ENCODE data around the gene FXR2. TPM values are rescaled to one million over a fixed set of nuclear protein-coding genes. Genes with fewer than 3 reads are reported as not detected.
A peak's percentile ranks its signal among the peaks of the same experiment; 100 is the strongest.

FXR2 gene
- total and polyA plus RNA-seq, 10 of the 15 experiments (the other 5 are each of a cell fraction or from before 2014, with no cell fraction given), result 1.6 to 33.3 (median 22.0) TPM

DNA sequence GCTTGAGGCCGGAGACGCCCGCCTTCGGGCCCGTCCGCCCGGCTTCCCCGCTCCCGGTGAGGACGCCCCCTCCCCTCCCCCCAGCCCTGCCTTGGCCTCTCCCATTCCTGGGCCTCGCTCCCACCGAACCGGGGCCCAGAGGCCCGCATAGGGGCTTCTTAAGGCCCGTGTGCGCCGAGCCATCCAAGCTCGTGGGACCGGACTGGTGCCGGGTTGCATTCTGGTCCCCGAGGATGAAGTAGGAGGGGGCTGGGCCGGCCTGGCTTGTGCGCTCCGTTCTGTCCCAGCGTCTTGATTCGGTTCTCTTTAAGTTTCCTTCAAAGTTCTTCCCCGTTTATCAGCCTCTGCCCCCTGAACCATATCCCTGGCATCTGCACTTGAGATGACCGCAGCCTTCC is 52.5 kb downstream of the FXR2 start (continued):
- TF ChIP-seq FOS (IDR thresholded peaks at IDR 0.05; ENCODE audit: borderline replicate concordance, extremely low read depth, insufficient read length), result no peak
- no peak for TF ChIP-seq IKZF1 (conservative IDR thresholded peaks at IDR 0.05)
- no peak for TF ChIP-seq SUZ12 (IDR thresholded peaks at IDR 0.05; ENCODE audit: unreplicated experiment)
- no peak for TF ChIP-seq TCF7 (IDR thresholded peaks at IDR 0.05; ENCODE audit: borderline replicate concordance)
- TF ChIP-seq, protein P1, sequence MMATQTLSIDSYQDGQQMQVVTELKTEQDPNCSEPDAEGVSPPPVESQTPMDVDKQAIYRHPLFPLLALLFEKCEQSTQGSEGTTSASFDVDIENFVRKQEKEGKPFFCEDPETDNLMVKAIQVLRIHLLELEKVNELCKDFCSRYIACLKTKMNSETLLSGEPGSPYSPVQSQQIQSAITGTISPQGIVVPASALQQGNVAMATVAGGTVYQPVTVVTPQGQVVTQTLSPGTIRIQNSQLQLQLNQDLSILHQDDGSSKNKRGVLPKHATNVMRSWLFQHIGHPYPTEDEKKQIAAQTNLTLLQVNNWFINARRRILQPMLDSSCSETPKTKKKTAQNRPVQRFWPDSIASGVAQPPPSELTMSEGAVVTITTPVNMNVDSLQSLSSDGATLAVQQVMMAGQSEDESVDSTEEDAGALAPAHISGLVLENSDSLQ (IDR thresholded peaks at IDR 0.05), result no peak
- TF ChIP-seq, protein P2, sequence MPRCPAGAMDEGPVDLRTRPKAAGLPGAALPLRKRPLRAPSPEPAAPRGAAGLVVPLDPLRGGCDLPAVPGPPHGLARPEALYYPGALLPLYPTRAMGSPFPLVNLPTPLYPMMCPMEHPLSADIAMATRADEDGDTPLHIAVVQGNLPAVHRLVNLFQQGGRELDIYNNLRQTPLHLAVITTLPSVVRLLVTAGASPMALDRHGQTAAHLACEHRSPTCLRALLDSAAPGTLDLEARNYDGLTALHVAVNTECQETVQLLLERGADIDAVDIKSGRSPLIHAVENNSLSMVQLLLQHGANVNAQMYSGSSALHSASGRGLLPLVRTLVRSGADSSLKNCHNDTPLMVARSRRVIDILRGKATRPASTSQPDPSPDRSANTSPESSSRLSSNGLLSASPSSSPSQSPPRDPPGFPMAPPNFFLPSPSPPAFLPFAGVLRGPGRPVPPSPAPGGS (IDR thresholded peaks at IDR 0.05; ENCODE audit: borderline replicate concordance, insufficient read depth, low read depth, low read length, poor library complexity, severe bottlenecking), result no peak

DNA sequence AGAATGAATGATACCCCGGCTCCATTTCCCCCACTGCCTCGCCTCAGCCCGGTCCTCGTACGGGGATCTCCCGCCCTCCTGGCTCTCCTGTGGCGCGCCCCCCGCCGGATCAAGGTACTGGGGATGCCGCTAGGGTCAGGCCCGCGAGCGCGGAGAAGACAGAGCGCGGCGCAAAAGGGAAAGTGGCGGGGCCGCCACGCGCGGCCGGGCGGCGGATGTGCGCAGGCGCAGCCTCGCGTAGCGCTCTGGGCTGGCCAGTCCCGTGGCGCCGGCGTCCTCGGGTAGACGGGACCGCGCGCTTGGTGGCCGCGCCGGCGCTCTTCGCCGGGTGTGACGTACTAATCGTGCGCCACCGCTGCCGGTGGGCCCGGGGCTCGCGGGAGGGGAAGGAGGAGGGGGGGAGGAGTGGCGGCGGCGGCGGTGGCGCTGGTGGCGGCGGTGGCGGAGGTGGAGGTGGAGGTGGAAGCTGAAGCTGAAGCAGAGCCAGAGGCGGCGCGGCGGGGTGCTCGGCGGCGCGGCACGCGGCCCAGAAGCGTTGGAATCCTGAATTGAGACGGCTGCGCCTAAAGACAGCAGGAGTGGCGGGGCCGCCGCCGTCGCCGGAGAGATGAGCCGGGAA is 53.0 kb downstream of the FXR2 start, which contains the start of gene SENP3:
SENP3 (plus strand) TSS at position 331 of the 619 bp plus-strand sequence. CDS start 1,158 bp downstream, outside the sequence.
- H4K20me1 ChIP-seq (ENCODE audit: control insufficient read depth, insufficient read depth), result no peaks in the 10 kb centered on the region
- ATAC-seq, result peak; percentile 82
- peak within 1 kb of the TSS; percentile 92 for H3K4me2 ChIP-seq (ENCODE audit: control insufficient read depth, insufficient read depth)
- no peak for DNase-seq (ENCODE audit: low read depth, low spot score)
- peak; percentile 66 for FAIRE-seq
- no peaks in the 10 kb centered on the region for H3K9me3 ChIP-seq (replicated peaks; ENCODE audit: control insufficient read depth, insufficient read depth, low read length)
- peak within 1 kb of the TSS; percentile 92 for H3K4me3 ChIP-seq
- H3K36me3 ChIP-seq (ENCODE audit: control insufficient read depth in 2 of 2, insufficient read depth in 2 of 2, low read length in 1 of 2), result peaks cover 8 to 13% of the 10 kb centered on the region in 2 experiments; a peak in 3 of 4 replicates
- H3K9ac ChIP-seq (ENCODE audit: control insufficient read depth, insufficient read depth, low read length), result peak within 1 kb of the TSS; percentile 83
- ChIA-PET RAD21 (ENCODE audit: unreplicated experiment) (interaction anchor here (1.3 to 4.9 kb wide), 16 partner anchors 10 to 232 kb away, joined by 3 to 84 read pairs (median 8); partner anchors contain the start of genes ACAP1, CD68, CHRNB1 and MPDU1), CTCF (interaction anchor here (1.3 to 6.2 kb wide), 24 partner anchors 9 to 232 kb away, joined by 4 to 192 read pairs (median 16); partner anchors contain the start of genes ACAP1, CD68, CHRNB1 and FGF11), POLR2A (interaction anchor here (0.8 to 4.2 kb wide), 14 partner anchors 10 to 232 kb away, joined by 3 to 36 read pairs (median 4); partner anchors contain the start of genes CD68, NEURL4, TMEM102 and TP53), SMC1A (ENCODE audit: uncharacterized antibody, unreplicated experiment) (interaction anchor here (1.0 to 4.9 kb wide), 12 partner anchors 9 to 206 kb away, joined by 3 to 67 read pairs (median 6); partner anchors contain the start of genes TMEM102, TNFSF12, TP53 and WRAP53)
- 2% methylated on average over 35 of the region's 82 CpGs for WGBS (ENCODE audit: insufficient coverage, insufficient replicate concordance, low lambda C conversion rate, missing lambda C conversion rate)
- intact Hi-C loops (cut with micrococcal nuclease; ENCODE audit: unreplicated experiment), result loop anchor here (1.0 to 5.0 kb wide), 6 partner anchors 11 to 205 kb away; partner anchors contain the start of genes FGF11 and TMEM102
- no TSS peak for BruUV-seq (replicated peaks)
- H3K27ac ChIP-seq (ENCODE audit: control insufficient read depth, insufficient read depth), result peak within 1 kb of the TSS; percentile 64
- peak within 1 kb of the TSS; percentile 52 for H2AFZ ChIP-seq (ENCODE audit: control insufficient read depth, low read depth, low read length)
- no peaks in the 10 kb centered on the region for H3K27me3 ChIP-seq (replicated peaks in 1 of 2; ENCODE audit: control insufficient read depth in 2 of 2, insufficient read depth in 2 of 2, low read length in 1 of 2)
- H3K4me1 ChIP-seq (ENCODE audit: control insufficient read depth, insufficient read depth, low read length), result peaks cover 37% of the 10 kb centered on the region
- in situ Hi-C loops (cut with MboI), result loop anchor here (25.0 kb wide), 1 partner anchor 524 kb away; the partner anchor contains the start of genes SLC16A11 and SLC16A13
- H3K79me2 ChIP-seq (ENCODE audit: control insufficient read depth, insufficient read depth, low read length), result peaks cover 34% of the 10 kb centered on the region
- TF ChIP-seq, protein P3, sequence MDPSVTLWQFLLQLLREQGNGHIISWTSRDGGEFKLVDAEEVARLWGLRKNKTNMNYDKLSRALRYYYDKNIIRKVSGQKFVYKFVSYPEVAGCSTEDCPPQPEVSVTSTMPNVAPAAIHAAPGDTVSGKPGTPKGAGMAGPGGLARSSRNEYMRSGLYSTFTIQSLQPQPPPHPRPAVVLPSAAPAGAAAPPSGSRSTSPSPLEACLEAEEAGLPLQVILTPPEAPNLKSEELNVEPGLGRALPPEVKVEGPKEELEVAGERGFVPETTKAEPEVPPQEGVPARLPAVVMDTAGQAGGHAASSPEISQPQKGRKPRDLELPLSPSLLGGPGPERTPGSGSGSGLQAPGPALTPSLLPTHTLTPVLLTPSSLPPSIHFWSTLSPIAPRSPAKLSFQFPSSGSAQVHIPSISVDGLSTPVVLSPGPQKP (IDR thresholded peaks at IDR 0.05; ENCODE audit: low read depth, low read length), result no peak
- TF ChIP-seq POU2F2 (IDR thresholded peaks at IDR 0.05; ENCODE audit: borderline replicate concordance, low read depth, low read length) (no peak), CEBPB (IDR thresholded peaks at IDR 0.05; ENCODE audit: borderline replicate concordance in 1 of 2, low read depth in 2 of 2, low read length in 2 of 2) (no peak), SREBF2 (IDR thresholded peaks at IDR 0.05; ENCODE audit: low read length) (no peak), ETV6 (conservative IDR thresholded peaks at IDR 0.05 in 1 of 2, IDR thresholded peaks at IDR 0.05 in 1 of 2; ENCODE audit: borderline replicate concordance in 1 of 2, low read depth in 1 of 2) (no peak), IRF4 (IDR thresholded peaks at IDR 0.05; ENCODE audit: low read depth, low read length) (no peak)
- TF ChIP-seq, protein P4, sequence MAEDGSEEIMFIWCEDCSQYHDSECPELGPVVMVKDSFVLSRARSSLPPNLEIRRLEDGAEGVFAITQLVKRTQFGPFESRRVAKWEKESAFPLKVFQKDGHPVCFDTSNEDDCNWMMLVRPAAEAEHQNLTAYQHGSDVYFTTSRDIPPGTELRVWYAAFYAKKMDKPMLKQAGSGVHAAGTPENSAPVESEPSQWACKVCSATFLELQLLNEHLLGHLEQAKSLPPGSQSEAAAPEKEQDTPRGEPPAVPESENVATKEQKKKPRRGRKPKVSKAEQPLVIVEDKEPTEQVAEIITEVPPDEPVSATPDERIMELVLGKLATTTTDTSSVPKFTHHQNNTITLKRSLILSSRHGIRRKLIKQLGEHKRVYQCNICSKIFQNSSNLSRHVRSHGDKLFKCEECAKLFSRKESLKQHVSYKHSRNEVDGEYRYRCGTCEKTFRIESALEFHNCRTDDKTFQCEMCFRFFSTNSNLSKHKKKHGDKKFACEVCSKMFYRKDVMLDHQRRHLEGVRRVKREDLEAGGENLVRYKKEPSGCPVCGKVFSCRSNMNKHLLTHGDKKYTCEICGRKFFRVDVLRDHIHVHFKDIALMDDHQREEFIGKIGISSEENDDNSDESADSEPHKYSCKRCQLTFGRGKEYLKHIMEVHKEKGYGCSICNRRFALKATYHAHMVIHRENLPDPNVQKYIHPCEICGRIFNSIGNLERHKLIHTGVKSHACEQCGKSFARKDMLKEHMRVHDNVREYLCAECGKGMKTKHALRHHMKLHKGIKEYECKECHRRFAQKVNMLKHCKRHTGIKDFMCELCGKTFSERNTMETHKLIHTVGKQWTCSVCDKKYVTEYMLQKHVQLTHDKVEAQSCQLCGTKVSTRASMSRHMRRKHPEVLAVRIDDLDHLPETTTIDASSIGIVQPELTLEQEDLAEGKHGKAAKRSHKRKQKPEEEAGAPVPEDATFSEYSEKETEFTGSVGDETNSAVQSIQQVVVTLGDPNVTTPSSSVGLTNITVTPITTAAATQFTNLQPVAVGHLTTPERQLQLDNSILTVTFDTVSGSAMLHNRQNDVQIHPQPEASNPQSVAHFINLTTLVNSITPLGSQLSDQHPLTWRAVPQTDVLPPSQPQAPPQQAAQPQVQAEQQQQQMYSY (CRISPR knock-in tag; IDR thresholded peaks at IDR 0.05), result no peak
